HG03439 (cell line): Measurements from ENCODE around the gene RASD1.
"Not testable (repeated sequence)": the region's sequence is repeated elsewhere in the genome, so short reads cannot be mapped to it uniquely, and the experiment has no call there.

Source experiments
- ATAC-seq: cut with Tn5 transposase; IDR thresholded peaks from one replicate; pipeline ENCODE4 v1.9.1; 2021; ENCODE audit warnings: mild to moderate bottlenecking, moderate library complexity; ENCODE audit not compliant: unreplicated experiment

Gene RASD1

GRCh38 chr17:17497845-17498520, 1.8 kb upstream of the RASD1 start:
- no peak for ATAC-seq

GRCh38 chr17:17497065-17497844, 1.1 kb upstream of the RASD1 start:
- ATAC-seq = no peak

DNA sequence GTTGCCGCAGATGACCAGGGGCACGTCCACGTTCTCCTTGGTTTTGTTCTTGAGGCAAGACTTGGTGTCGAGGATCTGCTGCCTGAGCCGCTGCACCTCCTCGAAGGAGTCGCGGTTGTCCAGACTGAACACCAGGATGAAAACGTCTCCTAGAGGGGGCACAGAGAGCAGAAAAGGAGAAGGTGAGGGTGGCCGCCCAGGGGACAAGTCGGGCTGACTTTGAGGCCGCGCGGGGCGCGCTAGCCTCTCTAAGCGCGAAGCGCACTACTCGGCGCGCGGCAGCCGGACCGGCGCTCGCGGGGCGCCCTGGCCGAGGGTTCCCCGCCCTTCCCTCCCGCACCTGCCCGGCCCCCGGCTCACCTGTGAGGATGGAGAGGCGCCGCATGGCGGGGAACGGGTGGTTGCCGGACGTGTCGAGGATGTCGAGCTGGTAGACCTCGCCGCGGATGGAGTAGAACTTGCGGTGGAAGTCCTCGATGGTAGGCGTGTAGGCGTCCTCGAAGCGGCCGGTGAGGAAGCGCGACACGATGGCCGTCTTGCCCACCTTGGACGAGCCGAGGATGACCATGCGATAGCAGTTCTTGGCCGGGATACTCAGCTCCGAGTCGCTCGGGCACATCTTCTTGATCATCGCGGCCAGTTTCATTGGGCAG, 533 bp downstream of the RASD1 start:
- ATAC-seq = no peak

GRCh38 chr17:17494870-17495535, 1.2 kb downstream of the RASD1 start:
- no peak for ATAC-seq

DNA sequence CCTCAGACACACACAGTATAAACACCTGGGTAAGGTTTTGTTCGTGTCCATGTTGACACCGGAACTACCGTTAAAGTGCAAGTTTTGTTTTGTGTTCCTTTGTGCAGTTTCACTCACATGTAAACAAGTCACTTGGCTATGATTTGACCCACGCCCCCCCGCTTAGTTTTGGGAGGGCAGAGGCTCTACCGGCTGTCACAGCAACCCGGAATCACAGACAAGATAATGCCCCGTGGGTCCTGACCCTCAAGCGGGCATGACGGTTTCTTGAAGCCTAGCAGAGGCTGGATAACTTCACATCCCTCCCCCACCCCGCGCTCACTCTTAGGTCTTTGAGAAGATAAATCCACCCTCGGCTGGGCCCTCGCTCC, 1.7 kb downstream of the RASD1 start:
- no peak for ATAC-seq

GRCh38 chr17:17493986-17494466, 2.2 kb downstream of the RASD1 start:
- ATAC-seq = no peak

DNA sequence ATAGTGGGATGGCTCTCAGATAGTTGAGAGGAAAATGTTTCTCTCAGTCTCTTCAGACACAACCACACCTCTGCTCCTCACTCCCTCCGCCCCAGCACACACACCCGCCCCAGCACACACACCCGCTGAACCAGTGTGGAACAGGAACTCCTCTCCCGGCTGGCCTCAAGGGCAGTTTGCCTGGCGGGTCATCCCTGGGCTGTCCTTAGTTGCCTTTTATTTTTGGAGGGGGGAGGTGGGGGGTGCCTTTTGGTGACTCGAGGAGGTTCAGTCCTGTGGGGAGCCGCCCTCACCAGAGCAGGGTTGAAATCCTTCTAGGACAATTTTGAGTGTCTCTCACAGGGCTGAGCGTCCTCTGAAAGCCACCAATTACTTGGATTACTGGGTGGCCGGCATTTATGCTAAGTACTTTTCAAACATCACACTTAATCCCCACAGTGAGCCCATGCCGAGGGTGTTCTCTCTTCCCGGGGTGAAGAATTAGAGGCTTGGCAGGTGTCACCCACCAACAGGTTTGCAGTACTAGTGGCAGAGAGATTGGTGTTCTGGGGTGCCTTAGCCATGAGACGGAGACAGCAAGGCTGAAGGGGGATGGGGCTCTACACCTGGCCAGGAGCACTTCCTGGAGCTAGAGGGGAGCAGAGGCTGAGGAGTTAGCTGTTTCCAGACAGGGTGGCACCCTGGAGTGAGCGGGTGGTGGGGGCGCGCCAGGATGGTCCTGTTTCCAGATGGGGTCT, 2.8 kb downstream of the RASD1 start:
- no peak for ATAC-seq

DNA sequence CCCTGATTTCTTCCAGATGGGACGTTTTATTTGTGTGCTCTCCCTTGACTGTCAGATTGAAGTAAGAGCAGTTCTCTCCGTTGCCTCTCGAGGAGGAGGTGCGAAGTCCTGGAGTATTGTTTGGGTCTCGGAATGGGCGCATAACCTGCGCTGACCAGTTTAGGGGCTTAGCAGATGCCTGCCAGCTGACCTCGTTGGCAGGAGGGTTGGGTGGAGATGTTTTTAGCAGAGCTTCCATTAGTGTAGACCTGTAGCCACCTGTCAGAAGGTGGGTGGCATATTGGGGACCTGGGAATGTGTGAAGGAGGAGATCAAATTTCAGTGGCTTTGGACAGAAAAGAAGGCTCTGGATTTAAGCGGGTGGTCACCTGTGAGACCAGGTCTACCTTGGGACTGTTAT, 3.6 kb downstream of the RASD1 start:
- ATAC-seq = no peak

- ATAC-seq = no peak
Measured at GRCh38 chr17:17492085-17492484, 4.1 kb downstream of the RASD1 start.

- no peak for ATAC-seq
Measured at GRCh38 chr17:17491546-17491988, 4.6 kb downstream of the RASD1 start.

DNA sequence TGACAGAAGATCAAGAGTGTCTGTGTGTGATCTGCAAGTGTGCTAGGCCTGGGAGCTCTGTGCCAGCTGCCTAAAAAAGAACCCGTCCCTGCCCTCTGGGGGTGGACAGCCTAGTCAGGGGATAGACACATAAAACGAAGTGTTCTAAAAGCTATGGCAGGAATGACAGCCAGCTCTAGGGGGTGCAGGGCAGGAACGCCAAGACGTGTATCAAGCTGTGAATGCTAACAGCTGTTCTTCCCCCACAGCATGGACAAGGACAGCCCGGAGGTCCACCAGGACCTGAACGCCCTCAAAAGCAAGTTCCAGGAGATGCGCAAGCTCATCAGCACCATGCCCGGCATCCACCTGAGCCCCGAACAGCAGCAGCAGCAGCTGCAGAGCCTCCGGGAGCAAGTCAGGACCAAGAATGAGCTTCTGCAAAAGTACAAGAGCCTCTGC, 5.1 kb downstream of the RASD1 start:
- ATAC-seq = no peak

- no peak for ATAC-seq
Measured at GRCh38 chr17:17487998-17488397, 8.2 kb downstream of the RASD1 start.

DNA sequence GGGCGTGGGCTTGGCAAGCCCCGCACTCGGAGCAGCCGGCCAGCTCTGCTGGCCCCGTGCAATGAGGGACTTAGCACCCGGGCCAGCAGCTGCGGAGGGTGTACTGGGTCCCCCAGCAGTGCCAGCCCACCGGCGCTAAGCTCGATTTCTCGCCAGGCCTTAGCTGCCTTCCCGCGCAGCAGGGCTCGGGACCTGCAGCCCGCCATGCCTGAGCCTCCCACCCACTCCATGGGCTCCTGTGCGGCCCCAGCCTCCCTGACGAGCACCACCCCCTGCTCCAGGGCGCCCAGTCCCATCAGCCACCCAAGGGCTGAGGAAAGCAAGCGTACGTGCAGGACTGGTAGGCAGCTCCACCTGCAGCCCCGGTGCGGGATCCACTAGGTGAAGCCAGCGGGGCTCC, 9.8 kb downstream of the RASD1 start:
- not testable (repeated sequence) for ATAC-seq

DNA sequence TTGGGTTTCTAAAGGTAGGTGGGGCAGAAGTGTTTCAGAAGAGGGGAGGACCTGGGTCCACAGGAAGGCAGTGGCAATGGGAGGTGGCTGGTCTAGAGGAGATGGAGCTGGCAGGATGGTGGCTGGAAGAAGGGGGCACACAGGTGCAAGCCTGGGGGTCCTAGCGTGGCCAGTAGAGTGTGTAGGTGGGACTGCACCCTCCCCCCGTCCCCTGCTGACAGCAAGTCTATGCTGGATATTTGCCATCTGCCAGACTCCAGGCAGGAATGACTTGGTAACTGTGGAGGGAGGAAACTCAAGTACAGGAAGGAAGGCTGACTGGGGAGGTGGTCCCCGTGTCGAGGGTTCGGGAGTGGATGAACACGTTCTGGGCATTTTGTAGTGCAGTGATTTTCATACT, 10.8 kb downstream of the RASD1 start:
- ATAC-seq = no peak

GRCh38 chr17:17484451-17484899, 11.7 kb downstream of the RASD1 start:
- no peak for ATAC-seq

DNA sequence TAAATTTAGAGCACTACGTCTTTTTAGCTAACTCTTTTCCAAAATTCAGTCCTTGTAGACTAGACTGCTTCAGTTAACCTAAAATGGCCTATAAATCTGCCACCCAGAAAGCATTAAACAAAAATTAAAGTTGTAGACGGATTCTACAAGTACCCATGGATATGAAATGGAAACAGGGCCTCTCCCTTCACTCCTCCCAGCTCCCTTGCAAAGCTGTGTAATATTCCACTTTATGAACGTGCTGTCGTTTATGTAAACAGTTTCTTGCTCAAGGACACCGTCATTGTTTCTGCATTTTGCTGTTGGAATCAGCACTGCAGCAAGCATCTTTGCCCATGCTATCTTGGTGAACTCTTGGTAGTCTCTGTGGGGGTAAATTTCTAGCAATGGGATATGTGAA, 14.3 kb downstream of the RASD1 start:
- ATAC-seq = no peak

DNA sequence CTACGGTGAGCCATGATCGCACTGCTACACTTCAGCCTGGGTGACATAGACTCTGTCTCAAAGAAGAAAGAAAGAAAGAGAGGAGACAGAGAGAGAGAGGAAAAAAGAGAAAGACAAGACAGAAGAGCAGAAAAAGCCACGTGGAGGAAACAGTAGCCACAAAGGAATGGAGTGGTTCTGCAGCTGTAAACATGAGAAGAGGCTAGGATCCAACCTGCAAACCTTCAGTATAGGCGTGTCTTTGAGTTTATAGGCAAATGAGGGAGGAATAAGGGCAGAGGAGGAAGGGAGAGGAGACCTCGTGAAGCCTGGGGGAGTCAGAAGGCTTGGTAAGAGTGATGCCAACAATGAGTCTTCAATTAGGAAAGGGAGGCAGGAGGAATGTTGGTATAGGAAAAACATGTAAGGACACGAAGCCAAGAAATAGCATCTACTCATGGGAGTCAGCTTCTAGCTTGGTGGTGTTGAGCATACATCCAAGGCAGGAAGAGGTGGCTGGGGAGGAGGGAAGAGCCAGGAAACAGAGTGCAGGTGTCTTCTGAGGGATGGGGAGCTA, 15.5 kb downstream of the RASD1 start:
- ATAC-seq = no peak

- ATAC-seq = no peak
Measured at GRCh38 chr17:17479209-17479608, 17.0 kb downstream of the RASD1 start.

DNA sequence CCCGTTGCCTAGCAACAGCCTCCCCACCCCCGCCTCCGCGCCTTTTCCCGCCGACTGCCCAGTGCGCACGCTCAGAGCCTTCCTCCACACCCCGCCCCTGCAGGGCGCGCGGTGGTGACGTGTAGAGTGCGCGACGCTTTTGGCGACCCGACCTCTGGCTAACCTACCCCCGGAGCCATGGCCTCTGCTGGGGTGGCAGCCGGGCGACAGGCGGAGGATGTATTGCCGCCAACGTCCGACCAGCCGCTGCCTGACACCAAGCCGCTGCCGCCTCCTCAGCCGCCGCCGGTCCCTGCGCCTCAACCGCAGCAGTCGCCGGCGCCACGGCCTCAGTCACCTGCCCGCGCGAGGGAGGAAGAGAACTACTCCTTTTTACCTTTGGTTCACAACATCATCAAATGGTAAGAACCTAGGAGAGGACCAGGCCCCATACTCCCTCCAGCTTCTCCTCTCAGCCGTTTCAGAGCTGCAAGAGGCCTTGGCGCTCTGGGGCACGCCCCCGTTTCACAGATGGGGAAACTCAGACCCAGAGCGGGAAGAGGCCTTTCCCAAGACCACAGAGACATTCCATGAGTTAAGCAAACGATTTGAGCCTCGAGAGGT, 19.2 kb downstream of the RASD1 start, which contains the start of gene MED9:
Gene MED9 (plus strand): TSS at position 136 of the 603 bp plus-strand sequence. CDS start 42 bp downstream, at position 178.
- ATAC-seq = peak; percentile 85

DNA sequence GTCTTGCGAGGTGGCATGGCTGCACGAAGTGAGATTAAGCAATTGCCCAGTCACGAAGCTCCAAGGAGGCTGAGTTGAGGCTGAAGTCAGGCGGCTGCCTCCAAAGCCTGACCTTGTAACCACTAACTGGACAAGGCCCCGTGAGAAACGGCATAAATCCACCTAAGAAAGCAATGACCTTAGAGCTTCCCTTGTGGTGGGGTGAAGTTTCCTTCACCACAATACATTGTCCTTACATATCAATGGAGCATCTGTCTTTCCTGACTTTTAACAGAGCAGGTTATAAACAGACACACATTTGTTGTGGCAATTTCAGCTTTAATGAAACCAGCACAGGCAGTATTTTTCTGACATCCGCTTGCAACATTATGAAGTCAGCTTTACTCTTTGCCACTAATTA, 21.9 kb downstream of the RASD1 start:
- ATAC-seq = no peak
